NB4 (cell line): ENCODE measurements around the gene ZC3H11A.

Experiments
- POLR2A ChIP-seq: IDR thresholded peaks from 2 replicates; pipeline ENCODE4 v1.6.1; 2011; ENCODE audit warnings: mild to moderate bottlenecking; ENCODE audit not compliant: insufficient read length; ENCODE audit errors: extremely low read depth
- TF ChIP-seq, protein P1 (sequence below): IDR thresholded peaks from one replicate; pipeline ENCODE4 v1.5.1; 2012; ENCODE audit warnings: low read depth, low read length
- TF ChIP-seq, protein P2 (sequence below): IDR thresholded peaks from 2 replicates; pipeline ENCODE4 v1.6.1; 2011; ENCODE audit warnings: low read depth, low read length

DNA sequence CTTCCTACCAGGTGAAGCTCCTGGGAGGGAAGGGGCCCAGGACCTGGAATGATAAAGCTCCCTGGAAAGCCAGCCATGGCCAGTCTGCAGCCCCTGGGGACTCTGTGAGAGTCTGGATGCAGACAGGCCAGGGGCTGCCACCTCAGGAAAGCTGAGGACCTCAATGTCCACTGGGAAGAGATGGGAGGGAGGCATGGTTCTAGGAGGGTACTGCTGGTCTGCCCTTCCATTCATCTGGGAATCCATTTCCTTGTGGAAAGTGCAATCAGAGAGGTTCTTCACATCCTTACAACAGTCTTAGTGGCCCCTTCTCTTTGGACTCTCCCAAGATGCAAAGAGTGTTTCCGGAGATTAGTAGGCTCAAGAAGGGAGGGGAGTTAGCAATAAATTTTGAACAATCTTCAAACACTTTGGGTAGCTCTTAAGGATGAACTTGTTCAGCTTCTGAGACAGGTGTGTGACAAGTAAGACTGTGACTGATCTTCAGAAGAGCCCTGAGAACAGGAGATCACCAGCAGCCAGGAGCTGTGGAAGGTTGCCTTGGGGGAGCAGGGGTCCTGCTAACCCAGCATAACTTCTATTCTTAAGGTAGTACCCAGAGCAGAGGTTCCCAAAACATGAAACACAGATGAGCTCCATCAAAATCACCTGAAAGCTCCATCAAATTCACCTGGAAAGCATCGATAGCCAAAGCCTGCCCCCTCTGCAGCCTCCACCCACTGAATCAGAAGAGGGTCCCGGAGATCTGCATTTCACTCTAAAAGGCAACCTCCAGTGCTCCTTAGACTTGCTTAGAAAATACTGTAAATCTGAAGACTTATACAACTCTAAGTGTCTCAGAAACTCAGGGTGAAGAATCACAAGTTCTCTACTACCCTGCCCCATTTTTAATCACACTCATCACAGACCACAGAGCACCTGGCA is 31.1 kb upstream of the ZC3H11A start:
- TF ChIP-seq, protein P1, sequence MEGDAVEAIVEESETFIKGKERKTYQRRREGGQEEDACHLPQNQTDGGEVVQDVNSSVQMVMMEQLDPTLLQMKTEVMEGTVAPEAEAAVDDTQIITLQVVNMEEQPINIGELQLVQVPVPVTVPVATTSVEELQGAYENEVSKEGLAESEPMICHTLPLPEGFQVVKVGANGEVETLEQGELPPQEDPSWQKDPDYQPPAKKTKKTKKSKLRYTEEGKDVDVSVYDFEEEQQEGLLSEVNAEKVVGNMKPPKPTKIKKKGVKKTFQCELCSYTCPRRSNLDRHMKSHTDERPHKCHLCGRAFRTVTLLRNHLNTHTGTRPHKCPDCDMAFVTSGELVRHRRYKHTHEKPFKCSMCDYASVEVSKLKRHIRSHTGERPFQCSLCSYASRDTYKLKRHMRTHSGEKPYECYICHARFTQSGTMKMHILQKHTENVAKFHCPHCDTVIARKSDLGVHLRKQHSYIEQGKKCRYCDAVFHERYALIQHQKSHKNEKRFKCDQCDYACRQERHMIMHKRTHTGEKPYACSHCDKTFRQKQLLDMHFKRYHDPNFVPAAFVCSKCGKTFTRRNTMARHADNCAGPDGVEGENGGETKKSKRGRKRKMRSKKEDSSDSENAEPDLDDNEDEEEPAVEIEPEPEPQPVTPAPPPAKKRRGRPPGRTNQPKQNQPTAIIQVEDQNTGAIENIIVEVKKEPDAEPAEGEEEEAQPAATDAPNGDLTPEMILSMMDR, result no peak
- no peak for TF ChIP-seq POLR2A
- TF ChIP-seq, protein P2, sequence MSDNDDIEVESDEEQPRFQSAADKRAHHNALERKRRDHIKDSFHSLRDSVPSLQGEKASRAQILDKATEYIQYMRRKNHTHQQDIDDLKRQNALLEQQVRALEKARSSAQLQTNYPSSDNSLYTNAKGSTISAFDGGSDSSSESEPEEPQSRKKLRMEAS, result no peak
